Muscle of arm (tissue), 14 donors: ENCODE results near the gene ATP6V0E1. TPM values are rescaled to one million over a fixed set of nuclear protein-coding genes. Genes with fewer than 3 reads are reported as not detected.

Experiments
- DNase-seq: peaks from one replicate; pipeline ENCODE4 v3.0.0-alpha.2; 2013
- long read RNA-seq, 11 donors: transcript quantifications; one replicate each; lab custom pipeline, GENCODE V29; 2026
- polyA plus RNA-seq, 12 donors: library from polyadenylated mRNA; unstranded; fragments of 120-200 nt; gene quantifications; one replicate each; pipeline ENCODE4 v1.2.1, GENCODE V29; 2013; ENCODE audit not compliant: insufficient read length in 12 of 12

The ATP6V0E1 gene
- polyA plus RNA-seq = 100 to 1,000 TPM in 6 of 12 donors, 10 to 100 TPM in 5, not detected in 1; 80.5 to 136 (median 102) TPM
- long read RNA-seq, donor 1, transcript ATP6V0E1-203 (4 exons, 1,433 nt) = major isoform, 136 of 138 reads
- long read RNA-seq, donor 1, partial matches to known transcripts = 0 of 138 reads
- long read RNA-seq, donor 1, other reads (novel, unspliced or antisense) = 0 of 138 reads
- long read RNA-seq, donor 2, transcript ATP6V0E1-203 (4 exons, 1,433 nt) = major isoform, 60 of 78 reads
- long read RNA-seq, donor 2, partial matches to known transcripts = 17 of 78 reads
- long read RNA-seq, donor 2, other reads (novel, unspliced or antisense) = 0 of 78 reads
- long read RNA-seq, donor 3, transcript ATP6V0E1-203 (4 exons, 1,433 nt) = major isoform, 37 of 39 reads
- long read RNA-seq, donor 3, partial matches to known transcripts = 0 of 39 reads
- long read RNA-seq, donor 3, other reads (novel, unspliced or antisense) = 0 of 39 reads
- long read RNA-seq, donor 4, transcript ATP6V0E1-203 (4 exons, 1,433 nt) = major isoform, 30 of 30 reads
- long read RNA-seq, donor 4, partial matches to known transcripts = 0 of 30 reads
- long read RNA-seq, donor 4, other reads (novel, unspliced or antisense) = 0 of 30 reads
- long read RNA-seq, donor 5, transcript ATP6V0E1-203 (4 exons, 1,433 nt) = major isoform, 100 of 101 reads
- long read RNA-seq, donor 5, partial matches to known transcripts = 0 of 101 reads
- long read RNA-seq, donor 5, other reads (novel, unspliced or antisense) = 0 of 101 reads
- long read RNA-seq, donor 6, transcript ATP6V0E1-203 (4 exons, 1,433 nt) = major isoform, 46 of 47 reads
- long read RNA-seq, donor 6, partial matches to known transcripts = 0 of 47 reads
- long read RNA-seq, donor 6, other reads (novel, unspliced or antisense) = 0 of 47 reads
- long read RNA-seq, donor 7, transcript ATP6V0E1-203 (4 exons, 1,433 nt) = major isoform, 33 of 42 reads
- long read RNA-seq, donor 7, partial matches to known transcripts = 7 of 42 reads
- long read RNA-seq, donor 7, other reads (novel, unspliced or antisense) = 0 of 42 reads
- long read RNA-seq, donor 8, transcript ATP6V0E1-203 (4 exons, 1,433 nt) = major isoform, 67 of 68 reads
- long read RNA-seq, donor 8, partial matches to known transcripts = 0 of 68 reads
- long read RNA-seq, donor 8, other reads (novel, unspliced or antisense) = 0 of 68 reads
- long read RNA-seq, donor 9, transcript ATP6V0E1-203 (4 exons, 1,433 nt) = major isoform, 45 of 56 reads
- long read RNA-seq, donor 9, partial matches to known transcripts = 6 of 56 reads
- long read RNA-seq, donor 9, other reads (novel, unspliced or antisense) = 0 of 56 reads
- long read RNA-seq, donor 10, transcript ATP6V0E1-203 (4 exons, 1,433 nt) = major isoform, 53 of 55 reads
- long read RNA-seq, donor 10, partial matches to known transcripts = 0 of 55 reads
- long read RNA-seq, donor 10, other reads (novel, unspliced or antisense) = 0 of 55 reads
- long read RNA-seq, donor 11, transcript ATP6V0E1-203 (4 exons, 1,433 nt) = major isoform, 71 of 74 reads
- long read RNA-seq, donor 11, partial matches to known transcripts = 0 of 74 reads
- long read RNA-seq, donor 11, other reads (novel, unspliced or antisense) = 0 of 74 reads

DNA sequence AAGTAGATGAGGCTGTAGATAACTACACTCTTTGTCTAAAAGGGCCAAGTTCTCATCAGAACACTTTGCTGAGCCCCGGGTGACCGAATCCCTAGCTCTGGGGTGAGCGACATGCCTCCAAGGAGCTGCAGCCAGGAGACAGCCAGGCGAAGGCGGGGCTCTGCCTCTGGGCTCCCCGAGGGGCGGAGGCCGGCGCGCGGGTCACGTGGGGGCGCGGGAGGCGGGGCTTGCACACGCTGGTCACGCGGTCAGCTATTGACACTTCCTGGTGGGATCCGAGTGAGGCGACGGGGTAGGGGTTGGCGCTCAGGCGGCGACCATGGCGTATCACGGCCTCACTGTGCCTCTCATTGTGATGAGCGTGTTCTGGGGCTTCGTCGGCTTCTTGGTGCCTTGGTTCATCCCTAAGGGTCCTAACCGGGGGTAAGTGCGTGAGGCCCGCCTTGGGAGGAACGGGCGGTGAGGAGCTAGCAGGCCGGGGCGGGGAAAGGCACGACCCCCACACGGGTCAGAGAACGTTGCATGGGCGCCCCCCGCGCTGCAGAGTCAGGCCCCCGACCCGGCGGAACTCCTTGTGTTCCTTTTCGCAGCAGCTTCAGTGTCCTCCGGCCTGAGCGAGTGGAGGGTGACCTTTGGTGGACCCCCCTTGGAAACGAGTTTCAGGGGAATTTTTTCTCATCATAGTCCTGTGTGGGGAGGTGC lies at the start of gene ATP6V0E1:
Gene ATP6V0E1, plus strand, starts transcription at position 230 of the 702 bp plus-strand sequence. Its CDS starts 90 bp downstream, at position 320.
- peak; percentile 92 for DNase-seq

DNA sequence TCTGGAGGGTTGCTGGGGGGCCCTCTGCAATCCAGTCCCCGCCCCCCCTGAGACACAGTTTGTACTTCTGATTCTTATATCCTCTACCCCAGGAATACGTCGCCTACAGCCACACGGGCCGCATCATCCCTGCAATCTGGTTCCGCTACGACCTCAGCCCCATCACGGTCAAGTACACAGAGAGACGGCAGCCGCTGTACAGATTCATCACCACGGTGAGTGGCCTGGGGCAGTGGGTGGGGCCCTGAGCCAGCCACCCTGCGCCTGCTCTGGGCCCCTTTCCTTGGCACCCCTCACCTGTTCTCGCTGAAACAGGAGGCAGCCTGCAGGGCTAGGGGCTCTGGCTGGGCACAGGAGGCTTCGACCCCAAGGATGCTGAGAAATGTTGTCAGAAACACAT lies 48.5 kb upstream of the ATP6V0E1 start:
- no peak for DNase-seq

- no peak for DNase-seq
These were observed 47.2 kb upstream of the ATP6V0E1 start for GRCh38 chr5:172936401-172936800.

DNA sequence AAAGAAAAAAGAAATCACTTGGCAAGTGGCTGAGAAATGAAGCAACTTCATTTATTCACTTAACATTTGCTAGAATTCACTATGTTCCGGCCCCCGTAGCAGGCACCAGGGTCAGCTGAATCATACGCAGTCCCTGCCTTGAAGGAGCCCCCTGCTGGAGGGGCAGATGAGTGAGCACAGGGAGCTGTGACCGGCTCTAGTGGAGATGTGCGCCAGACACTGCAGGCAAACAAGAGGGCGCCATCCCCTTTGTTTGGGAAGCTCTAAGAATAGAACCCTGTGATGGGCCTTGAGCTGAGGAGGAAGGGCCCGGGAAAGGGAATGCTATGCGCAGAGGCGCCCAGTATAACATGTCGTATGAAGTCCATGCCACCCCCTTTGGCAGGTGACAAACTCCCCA lies 44.5 kb upstream of the ATP6V0E1 start:
- no peak for DNase-seq

DNA sequence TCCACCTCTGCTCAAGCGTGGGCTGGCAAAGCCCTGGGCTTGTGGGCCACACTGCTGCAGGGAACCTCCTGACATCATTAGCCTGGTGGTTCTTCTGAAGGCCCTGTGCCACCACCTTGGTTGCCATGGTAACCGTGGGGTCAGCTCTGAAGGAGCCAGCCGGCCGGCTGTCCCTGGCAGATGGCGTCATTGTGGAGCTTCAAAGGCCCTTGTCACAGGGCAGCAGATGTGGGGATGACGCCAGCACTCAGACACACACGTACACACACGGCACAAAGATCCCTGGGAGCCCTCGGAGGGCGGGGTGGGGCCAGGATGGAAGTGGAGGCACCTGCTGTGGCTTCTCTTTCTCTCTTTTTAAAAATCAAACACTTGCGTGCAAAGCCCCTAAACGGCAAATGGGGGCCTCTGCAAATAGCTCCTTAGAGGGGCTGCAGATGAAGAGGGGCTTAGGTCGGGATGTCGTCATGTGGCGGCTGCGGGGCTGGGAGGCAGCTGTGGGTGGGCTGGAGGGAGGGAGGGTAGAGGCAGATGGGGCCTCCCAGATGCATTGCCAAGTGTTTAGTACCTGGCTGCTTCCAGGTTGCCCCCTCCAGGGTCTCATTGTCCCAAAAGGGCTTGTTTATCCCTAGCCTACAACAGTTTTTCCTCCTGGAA lies 43.8 kb upstream of the ATP6V0E1 start:
- DNase-seq = no peak

DNA sequence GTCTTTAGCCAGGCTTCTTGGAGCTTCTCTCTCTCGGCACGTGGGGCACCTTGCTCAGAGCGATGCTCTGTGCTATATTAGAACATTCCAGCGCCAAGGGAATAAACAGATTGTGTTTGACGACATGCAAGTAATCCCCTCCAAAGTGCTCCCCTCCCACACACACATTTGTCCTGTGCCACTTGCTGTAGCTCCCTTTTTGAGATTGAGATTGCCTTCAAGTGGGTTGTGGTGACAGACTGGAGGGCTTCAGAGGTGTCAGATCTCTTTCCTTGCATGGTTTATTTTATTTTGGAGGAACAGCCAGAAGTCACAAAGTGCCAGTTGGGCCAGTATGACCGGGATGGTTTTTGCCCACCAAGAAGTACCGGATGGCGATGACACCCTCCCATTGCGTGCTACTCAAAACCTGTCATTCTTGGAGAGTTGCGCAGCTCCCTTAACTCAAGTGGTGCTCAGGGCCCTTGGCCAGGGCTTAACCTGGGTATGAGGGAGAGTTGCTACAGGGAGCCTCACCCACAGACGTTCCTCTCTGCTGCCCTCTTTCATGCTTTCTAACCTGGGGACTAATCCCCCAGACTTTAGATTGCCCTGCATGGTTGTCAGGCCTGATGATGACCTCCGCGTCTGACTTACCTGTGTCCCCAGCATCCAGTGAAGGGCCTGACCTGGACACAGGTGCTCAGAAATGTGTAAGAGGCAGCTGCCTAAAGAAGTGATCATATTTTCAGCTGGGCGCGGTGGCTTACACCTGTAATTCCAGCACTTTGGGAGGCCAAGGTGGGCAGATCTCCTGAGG lies 43.1 kb upstream of the ATP6V0E1 start:
- no peak for DNase-seq

DNA sequence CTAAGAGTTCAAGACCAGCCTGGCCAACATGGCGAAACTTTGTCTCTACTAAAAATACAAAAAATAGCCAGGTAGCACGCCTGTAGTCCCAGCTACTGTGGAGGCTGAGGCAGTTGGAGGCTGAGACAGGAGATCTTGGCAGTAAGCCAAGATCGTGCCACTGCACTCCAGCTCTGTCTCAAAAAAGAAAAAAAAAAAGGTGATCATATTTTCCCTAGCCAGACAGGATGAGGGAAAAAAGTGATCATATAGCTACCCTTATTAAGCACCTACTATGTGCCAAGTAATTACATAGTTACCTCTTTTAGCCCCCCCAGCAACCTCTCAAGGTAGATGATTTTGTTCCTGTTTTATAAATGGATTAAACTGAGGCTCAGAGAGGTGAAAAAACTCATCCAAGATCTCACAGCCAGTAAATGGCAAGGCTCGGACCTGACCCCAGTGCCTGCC lies 42.5 kb upstream of the ATP6V0E1 start:
- DNase-seq = no peak

DNA sequence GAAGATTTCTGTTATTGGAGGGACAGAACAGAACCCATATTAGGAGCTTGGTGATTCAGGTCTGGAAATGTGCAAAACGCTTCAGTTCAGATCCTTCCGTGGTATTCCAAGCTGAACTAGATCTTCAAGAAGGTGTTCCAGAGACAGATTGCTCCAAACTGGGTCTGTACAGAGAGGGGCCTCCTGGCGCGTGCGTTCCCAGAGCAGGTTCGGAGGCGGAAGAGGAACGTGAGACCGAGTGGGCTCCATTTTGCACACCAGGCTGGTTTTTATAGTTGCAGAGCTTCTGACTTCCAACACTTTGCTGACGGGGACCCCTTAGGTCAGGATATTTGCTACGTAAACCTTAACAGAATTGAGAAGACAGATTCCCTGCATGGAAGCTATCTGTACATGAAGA lies 41.0 kb upstream of the ATP6V0E1 start:
- DNase-seq = no peak

DNA sequence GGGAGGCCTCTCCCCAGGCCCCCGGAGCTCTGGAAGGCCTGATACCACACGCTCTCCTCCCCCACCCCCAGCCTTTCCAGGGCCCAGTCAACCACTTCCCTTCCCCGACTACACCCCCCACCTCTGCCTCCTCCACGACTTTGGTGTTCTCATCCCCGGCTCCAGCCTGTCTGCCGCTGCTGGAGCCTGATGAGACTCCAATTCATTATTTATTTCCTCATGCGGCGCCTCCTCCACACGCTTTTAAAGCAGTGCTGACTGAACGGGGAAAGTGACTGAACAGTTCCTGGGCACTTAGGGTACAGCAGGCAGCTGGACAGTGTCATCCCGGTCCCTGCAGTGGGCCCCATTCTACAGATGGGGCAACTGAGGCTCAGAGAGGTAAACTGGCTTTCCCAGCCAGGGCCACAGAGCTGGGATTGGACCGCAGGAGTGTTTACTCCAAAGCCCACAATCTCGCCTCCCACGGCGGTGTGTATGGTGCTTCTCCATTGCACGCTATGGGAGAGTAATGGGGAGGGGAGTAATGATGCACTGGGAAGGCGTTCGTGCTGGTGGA lies 40.2 kb upstream of the ATP6V0E1 start:
- no peak for DNase-seq

DNA sequence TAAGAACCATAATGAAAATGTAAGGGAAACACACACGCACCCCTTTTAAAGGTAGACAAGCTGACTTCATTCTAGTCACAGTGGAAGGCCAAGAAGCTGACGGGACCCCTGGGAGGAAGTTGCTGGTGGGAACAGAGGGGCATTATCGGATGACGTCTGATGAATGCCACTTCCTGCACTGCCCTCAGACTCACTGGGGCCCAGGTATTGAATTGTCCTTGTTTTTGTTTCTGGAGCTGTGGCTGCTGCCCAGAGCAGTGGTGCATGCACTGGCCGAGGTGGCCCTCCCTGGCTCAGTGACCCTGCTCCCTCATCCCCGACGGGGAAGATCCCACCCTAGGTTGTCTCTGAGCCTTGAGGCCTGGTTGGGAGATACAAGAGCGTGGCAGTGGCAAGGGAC lies 39.7 kb upstream of the ATP6V0E1 start:
- DNase-seq = no peak

GRCh38 chr5:172944741-172945140 lies 38.8 kb upstream of the ATP6V0E1 start:
- DNase-seq = no peak

DNA sequence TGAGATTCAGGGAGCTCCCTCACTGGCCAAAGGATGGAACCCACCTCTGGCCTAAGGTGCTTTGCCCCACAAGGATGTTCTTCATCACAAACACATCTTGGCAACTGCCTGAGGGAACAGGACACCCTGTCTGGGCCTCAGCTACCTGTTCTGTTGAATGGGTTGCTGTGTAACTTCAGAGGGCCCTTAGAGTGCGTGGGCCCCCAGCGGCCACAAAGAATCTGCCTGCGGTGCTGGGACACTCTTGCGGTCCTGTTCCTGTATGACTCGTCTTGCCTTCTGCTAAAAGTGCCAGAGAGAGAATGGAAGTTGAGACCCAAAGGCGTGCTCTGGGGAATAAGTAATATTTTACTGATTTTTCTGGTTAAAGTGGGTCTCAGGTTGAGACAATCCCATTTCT lies 38.4 kb upstream of the ATP6V0E1 start:
- DNase-seq = no peak

- no peak for DNase-seq
These were observed 37.4 kb upstream of the ATP6V0E1 start for GRCh38 chr5:172946146-172946545.

DNA sequence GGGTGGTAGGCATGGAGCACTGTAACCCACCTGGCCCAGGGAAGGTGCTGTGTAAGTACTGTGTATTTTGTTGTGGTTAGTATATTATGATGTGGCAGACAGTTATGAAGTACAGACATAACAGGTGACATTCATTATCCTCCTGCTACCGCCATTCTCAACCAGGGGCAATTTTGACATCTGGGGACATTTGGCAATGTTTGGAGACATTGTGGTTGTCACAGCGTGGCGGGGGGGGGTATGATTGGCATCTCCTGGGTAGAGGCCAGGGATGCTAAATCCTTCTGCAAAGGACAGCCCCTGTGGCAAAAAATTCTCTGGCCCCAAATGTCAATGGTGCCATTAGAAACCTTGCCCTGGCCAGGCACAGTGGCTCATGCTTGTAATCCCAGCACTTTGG lies 34.1 kb upstream of the ATP6V0E1 start:
- DNase-seq = no peak

DNA sequence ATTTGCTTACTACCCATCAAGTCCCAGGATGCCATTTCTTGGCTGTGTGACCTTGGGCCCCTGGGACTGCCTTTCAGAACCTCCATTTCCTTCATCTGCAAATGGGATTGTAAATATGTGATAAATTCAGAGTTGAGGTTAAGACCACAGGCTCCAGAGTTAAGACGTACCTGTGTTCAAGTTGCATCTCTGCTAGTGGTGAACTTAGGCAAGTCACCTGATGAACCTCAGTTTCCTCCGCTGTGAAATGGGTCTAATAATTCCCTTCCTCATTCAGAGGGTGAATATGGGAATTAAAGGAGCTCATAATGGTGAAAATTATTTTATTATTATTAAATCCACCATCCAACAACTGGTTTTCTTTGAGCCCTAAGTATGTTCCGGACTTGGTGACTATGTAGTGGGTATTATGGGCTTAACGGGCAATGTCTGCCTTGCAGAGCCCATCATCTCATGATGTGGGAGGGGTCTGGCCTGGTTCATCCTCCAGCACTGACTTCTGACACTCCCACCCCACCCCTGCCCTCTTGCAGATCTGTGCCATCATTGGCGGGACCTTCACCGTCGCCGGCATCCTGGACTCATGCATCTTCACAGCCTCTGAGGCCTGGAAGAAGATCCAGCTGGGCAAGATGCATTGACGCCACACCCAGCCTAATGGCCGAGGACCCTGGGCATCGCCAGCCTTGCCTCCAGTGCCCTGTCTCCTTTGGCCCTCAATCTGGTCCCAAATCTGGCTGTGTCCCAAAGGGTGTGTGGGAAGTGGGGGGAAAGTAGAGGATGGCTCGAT lies 33.2 kb upstream of the ATP6V0E1 start:
- DNase-seq = no peak

GRCh38 chr5:172951371-172952033 lies 32.1 kb upstream of the ATP6V0E1 start:
- DNase-seq = no peak

GRCh38 chr5:172952034-172952511 lies 31.5 kb upstream of the ATP6V0E1 start:
- DNase-seq = no peak
